HG03571 (cell line): ENCODE data around the gene SLC35D2.
A peak's percentile ranks its signal among the peaks of the same experiment; 100 is the strongest.

Experiments
- ATAC-seq: cut with Tn5 transposase; IDR thresholded peaks from one replicate; pipeline ENCODE4 v1.9.1; 2021; ENCODE audit not compliant: unreplicated experiment

Gene SLC35D2

DNA sequence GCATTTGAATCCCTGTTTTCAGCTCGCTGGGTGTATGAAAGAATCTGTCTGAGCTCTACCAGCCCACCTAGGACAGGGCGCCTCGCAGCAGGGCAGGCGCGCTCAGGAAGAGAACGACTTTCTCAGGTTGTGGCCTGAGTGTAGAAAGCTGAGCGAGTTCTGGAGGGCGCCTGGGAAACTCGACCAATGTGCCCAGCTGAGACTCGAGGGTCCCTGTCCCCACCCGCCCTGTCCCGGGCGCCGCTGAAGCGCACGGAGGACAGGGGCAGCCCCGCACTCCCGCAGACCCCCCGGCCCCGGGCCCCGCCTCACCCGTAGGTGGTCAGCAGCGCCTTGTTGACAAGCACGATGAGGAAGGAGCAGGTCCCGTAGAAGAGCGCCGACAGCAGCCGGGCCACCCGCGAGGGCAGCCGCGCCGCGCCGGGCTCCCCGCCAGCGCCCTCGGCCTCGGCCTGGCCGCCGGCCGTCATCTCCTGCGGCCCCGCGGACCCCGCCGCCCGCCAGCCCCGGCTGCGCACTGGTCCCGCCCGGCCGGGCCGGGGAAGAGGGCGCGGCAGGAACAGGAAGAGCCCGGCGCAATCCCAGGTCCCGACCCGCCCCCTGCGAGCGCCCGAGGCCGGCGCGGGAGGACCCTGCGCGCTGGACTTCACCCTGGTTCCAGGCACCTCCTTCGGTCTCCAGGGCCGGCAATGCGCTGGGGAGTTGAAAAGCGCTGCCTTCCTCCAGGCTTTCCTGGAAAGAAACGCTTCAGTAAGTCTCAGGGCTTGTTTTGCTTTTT is at the start of gene SLC35D2:
TSS of gene SLC35D2 (minus strand) at position 547 of the 778 bp plus-strand sequence. CDS start at position 470, 77 bp downstream.
- ATAC-seq = no peak

DNA sequence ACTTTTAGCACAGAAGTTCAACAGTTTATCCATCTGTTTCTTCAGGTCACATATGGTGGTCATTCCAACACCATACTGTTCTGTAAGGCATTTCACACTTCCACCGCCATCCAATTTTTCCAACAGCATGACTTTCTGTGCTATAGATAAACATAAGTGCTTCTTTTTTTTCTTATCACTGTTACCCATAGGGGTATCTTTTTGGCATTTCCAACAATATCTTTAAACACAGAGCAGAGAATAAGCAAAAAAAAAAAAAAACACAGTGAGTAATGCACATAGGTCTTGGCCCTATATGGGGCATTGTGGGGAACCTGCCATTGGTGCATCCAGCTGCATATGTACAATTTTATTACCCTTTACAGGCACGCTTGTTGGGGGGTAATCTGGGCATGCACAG is 46.9 kb upstream of the SLC35D2 start:
- no peak for ATAC-seq

DNA sequence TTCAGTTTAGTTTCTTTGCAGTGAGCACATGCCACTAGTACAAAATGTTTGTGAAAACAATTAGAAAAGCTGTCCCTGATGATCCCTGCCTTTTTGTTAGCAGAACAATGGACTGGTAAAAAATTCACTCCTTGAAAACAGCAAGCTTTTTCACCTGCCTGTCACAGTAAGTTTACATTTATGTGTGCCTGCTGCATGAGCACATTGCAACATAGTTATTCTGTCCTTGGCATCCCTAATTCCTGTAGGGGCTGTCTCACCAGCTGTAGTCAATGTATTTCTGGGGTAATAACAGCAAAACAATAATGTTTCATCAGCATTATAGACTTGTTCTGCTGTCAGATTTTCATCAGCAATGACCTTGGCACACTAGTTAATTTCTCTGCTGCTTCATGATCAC is 46.2 kb upstream of the SLC35D2 start:
- ATAC-seq = no peak

DNA sequence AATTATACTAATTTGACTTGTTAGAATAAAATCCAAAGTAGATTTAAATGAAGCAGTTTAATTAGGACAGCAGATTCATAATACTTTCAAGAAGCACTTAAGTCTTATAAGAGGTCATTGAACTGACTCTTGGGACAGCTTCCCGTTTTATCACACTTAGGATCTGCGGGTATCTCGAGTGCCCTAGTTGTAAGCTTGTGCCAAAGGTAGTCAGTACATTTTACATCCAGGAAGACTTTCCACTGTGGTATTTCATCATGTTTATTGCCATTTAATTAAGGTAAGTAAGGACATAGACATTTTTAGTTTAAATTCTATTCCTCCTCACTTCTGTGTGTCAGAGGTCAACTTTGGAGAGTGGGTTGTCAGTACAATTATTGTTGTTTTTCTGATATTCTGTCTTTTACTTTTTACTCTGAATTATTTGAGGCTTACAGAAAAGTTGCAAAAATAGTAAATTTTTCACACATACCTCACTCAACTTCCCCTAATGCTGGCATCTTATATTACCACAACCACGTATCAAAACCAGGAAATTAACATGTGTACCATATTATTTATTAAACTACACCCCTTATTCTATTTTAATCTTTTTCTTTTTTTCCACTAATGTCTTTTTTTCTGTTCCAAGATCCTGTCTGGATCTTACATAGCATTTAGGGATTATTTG is 42.1 kb upstream of the SLC35D2 start:
- ATAC-seq = no peak

DNA sequence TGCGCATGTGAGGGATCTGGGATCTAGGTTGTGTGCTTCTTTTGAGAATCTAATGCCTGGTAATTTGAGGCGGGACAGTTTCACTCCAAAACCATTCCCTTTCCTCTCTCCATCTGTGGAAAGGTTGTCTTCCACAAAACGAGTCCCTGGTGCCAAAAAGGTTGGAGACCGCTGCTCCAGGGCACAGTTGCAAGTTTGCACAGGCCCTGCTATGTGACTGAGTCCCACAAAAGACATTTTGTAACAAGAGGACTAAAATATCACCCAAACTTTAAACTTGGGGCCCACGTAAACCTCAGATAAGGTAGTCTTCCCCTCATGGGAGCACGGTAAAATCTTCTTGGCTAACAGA is 40.5 kb upstream of the SLC35D2 start:
- ATAC-seq = no peak

DNA sequence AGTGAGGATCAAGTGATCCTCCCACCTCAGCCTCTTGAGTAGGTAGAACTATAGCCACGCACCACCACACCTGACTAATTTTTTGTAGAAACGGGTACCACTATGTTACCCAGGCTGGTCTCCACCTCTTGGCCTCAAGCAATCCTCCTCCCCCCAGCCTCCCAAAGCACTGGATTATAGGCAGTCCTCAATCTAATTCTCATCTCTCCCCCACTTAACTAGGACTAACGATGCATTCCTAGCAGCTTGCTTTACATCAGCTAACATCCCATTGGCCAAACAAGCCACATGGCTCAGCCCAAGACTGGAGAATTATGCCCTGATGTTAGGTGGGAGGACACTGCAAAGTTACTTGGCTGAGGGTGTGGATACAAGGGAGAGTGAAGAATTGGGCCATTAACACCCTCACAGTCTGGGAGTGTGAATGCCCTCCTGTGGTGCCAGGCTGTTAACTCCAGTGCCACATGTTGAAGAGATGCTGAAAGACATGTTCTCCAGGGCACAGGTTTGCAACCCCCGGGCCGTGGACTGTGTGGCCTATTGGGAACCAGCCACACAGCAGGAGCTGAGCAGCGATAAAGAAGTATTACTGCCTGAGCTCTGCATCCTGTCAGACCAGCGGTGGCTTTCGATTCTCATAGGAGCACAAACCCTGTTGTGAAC is 39.9 kb upstream of the SLC35D2 start:
- no peak for ATAC-seq

DNA sequence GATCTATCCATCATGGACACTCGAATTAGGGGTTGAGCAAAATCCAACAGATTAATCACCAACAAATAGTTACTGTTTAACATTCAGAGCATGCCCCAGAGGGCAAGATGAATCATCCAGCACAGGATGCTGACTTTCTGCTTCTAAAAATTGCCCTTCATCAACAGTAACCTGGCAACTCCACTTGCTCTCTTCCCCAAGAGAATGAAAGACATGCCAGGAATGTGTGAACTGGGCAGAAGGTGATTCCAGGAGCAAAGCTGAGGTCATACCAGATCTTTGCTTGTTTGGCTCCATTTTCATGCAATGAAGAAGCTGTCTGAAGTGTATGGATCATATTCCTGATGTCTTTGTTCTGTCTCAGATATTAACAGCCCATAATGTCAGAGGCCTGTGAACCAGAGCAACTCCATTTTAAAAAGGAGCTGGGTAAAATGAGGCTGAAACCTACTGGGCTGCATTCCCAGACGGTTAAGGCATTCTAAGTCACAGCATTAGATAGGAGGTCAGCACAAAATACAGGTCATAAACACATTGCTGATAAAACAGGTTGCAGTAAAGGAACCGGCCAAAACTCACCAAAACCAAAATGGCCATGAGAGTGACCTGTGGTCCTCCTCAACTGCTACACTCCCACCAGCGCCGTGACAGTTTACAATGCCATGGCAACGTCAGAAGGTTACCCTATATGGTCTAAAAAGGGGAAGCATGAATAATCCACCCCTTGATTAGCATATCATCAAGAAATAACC is 37.1 kb upstream of the SLC35D2 start:
- ATAC-seq = no peak

DNA sequence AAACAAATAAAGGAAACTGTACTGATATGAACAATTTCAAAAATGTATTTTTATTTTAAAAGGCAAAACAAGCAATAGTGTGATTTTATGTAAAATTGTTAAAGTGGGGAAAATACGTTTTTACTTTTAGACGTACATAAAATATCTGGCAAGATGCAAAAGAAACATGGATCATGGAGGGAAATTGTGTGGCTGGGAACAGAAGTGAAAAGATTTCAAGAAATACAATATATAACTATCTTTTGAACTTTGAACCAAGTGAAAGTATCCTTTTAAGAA is 36.1 kb upstream of the SLC35D2 start:
- no peak for ATAC-seq

DNA sequence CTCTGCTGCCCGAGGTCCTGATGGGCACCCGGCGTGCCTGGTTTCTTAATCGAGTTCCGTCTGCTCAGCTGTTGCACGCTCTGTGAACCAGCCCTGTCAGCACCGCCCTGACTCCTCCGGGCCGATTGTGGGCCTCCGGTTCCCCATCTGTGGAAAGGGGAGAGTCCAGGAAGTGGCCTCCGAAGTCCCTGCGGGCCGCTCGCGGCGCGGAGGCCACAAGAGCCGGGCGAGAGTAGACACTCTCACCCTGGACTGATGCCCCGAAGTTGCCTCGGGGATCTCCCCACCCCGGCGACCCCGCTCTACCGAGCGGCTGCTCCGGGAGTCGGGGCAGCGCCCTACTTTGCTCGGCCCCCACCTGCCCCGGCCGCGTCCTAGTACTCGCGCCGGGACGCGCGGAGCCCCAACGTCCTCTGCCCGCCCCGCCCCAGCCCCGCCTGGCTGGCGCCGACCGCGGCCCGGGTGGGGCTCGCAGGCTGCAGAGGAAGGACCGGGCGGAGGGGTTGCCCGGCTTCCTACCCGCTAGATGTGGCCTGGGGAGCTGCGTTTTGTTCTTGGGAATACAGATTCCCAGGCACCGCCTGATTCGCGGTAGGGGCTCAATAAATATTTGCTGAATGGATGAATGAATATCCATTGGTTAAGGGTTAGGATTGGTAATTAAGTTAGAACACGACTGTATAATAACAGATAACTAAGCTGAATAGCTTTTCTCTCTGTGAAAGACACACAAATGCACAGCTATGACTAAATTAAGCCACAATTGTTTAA is 35.6 kb upstream of the SLC35D2 start:
- peak; percentile 22 for ATAC-seq

DNA sequence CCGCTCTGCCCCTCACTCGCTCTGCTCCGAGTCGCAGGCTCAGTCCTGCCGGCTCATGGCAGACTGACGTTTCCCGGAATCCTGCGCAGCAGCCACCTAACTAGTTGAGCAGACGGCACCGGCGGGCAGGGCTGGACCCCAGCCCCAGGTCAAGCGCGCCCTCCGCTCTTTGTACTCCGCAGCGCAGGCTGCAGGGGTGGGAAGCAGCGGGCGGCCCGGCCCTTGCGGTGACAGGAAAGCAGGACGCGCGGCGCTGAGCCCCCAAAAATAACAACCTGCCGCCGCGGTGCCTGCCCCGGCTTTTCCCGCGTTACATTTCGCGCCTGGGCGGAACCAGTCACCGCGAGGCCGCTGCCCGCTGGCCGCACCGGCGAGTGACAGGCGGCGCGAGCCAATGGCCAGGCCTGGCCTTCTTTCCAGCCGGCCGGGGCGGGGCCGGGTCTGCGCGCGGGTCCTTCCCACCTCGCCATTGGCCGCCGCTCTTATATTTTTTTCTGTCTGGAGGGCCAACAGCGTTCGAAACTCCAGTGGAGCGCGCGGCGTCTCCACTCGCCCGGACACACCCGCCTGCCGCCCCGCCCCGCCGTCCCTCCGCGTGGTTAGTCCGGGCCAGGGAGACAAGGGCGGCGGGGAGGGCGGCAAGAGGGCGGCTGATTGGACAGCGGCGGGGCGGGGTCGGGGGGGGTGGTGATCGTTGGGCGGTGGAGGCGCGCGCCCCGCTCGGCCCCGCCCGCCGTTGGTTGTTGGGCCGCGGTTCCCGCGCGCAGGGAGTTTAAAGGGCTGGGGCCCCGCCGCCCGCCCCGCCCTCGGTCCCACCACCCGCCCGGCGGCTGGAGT is 34.8 kb upstream of the SLC35D2 start, which contains the start of gene ZNF367:
TSS of gene ZNF367 (minus strand) at position 288 of the 837 bp plus-strand sequence. CDS start 338 bp downstream, outside the sequence.
- ATAC-seq = peak; percentile 61

DNA sequence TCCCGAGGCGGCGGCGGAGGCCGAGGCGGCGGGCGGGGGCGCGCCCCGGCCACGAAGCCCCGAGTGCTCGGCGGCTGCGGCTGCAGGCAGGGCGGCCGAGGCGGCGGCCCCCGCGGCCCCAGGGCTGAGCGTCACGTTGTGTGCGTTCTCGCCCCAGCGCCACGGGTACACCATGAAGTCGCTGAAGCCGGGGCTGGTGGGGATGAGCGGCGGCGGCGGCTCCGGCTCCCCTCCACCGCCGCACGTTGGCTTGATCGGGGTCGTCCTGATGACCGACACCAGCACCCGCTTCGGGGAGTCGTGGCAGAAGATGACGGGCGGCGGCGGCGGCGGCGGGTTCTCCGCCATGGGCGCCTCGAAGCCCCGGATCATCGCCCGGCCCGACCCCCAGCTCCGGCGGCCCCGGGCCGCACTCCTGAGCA is 34.2 kb upstream of the SLC35D2 start:
- peak; percentile 0 for ATAC-seq

DNA sequence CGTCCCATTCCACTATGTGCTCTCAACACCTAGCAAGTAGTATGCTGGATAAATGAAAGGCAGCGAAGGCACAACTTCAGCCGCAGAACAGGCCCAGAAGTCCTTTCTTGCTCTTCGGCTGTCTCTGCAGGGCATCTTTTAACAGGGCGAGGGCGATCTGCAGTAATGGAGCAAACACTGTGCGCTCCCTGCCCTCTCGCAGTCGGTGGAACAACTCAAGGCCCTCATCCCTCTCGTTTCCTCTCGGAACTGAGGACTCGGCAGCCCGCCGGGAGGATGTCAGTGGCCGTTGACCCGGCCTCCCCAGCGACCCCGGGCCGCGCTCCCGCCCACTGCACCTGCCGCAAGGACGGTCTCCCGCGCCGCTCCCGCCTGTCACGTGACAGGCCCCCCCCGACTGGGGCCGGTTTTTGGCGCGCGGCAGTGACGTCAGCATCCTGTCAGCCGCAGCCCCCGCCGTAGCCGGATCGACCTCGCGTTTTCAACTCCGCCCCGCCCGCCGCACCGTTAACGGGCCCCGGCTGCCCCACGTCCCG is 33.6 kb upstream of the SLC35D2 start:
- peak; percentile 20 for ATAC-seq

DNA sequence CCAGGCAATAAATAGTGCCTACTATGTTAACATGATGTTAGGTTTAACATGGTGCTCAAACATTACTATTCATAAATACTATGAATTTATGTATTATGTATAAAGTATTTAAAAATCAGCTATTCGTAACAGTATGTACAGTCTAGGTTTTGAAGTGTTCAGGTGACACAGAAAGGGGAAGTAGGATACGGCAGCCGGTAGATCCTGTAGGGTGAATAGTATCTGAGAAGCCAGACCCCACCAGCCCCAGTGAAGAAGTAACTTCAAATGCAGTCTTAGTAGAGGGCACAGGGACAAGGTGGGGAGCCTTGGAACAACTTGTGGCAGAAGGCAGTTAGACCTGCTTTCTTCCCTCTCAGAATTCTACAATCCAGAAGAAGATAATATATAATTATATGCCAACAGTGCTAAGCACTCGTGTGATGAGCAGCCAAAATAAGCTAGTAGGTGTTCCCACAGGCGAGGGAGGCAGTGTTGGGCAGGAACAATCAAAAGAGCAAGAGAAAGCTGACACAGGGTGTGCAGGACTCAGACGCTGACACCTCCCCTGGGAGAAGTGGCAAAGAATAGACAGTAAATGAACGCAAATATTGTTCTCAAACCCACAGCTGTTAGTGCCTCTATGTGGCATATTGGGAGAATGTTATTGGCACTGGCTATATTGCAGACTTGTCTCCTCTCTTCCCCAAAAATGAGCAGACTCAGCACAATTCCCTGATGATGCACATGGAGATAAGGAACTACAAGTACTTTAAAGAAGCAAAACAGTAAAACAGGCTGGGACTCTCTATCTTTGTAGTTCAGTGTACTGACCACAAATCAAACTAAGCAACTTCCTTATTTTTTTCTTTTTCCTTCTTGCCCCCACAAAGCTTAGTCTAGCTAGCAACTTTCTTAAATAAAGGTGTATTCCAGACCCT is 30.1 kb upstream of the SLC35D2 start:
- ATAC-seq = no peak

DNA sequence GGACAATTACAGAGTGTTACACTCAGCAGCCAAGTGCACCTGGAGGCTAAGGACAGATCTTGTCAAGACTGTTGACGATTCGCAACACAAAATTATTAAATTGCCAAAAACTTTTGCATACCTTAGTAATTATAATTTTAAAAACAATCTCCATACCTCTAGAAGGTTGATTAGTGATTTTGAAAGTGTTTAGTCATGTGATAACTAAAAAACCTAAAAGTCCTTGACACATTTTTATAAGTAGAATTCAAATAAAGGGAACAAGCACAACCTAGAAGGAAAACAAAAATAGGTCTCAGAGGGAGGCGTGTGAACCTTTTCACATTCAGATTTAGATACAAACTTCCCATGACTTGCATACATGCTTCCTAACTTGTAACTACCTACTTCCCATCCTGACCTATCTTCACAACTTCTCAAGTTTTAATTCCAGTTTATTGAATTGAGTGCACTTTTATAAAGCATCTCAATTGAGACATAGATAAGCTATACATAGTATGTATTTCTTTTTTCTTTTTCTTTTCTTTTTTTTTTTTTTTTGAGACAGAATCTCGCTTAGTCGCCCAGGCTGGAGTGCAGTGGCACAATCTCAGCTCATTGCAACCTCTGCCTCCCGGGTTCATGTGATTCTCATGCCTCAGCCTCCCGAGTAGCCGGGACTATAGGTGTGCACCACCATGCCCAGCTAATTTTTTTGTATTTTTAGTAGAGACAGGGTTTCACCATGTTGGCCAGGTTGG is 28.8 kb upstream of the SLC35D2 start:
- no peak for ATAC-seq

DNA sequence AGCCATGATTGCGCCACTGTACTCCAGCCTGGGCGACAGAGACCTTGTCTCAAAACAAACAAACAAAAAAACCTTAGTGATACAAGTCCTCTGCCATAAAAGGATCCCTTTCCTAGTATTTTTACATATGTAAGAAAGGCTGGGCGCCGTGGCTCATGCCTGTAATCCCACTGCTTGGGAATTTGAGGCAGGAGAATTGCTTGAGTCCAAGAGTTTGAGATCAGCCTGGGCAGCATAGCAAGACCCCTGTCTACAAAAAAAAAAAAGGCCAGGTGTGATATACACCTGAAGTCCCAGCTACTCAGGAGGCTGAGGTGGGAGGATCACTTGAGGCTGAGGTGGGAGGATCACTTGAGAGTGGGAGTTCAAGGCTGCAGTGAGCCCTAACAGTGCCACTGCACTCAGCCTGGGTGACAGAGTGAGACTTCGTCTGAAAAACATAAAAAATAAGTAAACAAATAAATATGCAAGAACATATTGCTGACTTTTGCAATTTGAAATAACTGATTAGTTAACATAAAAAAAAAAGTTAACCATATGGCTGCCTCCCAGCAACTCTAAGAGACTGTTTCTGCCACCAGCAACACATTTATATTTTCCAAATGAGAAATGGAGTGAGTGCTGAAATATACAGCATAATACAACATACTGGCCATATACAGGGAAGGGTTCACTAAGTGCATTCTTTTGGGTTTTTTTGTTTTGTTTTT is 27.8 kb upstream of the SLC35D2 start:
- ATAC-seq = no peak

DNA sequence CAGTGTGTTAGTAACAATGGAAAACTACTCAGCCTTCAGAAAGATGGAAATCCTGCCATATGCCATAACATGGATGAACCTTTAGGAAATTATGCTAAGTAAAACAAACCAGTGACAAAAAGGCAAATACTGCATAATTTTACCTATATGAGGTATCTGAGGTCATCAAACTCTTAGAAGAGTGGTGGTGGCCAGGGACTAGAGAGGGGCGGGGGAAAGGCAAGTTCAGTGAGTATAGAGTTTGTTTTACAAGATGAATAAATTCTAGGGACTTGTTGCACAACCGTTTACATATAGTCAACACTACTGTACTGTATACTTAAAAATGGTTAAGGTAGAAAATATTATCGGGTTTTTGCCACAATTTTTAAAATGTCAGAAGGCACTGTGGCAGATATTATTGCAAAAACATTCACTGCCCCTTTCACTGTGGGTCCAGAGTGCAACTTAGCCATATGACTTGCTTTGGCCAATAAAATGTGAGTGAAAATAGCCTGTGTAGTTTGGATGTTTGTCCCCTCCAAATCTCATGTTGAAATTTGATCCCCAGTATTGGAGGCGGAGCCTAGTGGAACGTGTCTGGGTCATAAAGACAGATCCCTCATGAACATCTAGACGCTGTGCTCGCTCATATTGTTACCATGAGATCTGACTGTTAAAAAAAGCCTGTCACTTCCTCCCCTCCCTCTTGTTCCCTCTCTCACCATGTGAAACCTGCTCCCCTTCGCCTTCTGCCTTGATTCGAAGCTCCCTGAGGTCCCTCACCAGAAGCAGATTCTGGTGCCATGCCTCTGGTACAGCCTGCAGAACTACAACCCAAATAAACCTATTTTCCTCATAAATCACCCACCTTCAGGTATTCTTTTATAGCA is 25.1 kb upstream of the SLC35D2 start:
- ATAC-seq = no peak
